ENCODE measurements around the gene PACSIN1.

Gene PACSIN1

DNA sequence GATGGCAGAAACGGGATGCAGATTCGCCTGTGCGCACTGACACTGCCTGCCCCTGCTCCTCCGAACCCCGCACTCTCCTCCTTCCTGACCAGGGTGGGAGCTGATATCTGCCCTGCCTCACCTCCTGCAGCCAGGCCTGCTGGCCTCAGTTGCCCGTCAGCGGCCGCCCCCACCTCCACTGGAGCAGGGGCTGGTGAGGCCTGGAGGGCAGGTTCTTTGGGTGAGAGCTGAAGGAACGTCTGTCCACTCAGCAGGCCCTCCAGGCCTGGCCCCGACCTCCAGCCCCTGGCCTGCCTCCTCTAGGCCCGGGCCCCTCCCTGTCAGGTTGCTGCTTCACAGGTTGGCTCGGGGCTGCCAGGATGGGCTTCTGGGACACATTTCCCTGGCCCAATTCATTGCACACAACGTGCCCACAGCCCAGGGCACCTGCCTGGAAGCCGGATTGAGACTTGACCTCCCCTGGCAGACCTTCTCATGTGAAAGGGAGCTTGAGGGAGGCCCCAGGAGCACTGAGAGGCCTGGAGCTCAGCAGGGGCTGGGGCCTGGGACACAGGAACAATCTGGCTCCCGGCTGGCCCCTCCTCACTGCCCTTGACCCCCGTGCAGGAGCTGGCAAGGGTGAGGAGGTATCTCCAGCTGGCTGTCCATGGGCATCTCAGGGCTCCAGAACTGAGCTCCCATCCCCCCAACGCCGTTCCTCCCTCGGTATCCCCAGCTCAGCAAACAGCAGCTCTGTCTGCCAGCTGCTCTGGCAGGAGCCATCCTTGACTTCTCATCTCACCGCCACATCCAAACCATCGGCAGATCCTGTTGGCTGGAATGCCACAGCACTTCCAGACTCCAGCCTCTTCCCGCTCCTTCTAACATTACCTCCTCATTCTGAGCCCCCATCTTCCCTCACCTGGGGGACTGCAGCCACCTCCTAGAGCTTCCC, 50.8 kb downstream of the PACSIN1 start:
- DNase-seq = no peak

DNA sequence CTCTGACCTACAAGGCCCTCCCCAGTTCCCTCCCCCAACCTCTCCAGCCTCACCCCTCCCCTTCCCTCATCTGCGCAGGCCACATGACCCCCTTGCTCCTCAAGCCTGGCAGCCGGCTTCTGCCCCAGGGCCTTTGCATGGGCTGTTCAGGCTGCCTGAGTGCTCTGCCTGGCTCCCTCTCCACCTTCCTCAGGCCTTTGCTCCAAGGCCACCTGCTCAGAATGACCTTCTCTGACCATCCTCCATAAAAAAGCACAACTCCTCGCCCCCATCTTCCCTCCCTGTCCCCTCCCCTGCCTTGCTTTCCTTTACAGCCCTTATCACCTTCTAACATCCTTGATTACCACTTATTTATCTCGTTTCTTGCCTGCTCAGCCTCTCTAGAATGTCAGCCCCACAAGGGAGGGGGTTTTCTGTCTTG, 51.6 kb downstream of the PACSIN1 start:
- DNase-seq = no peak

DNA sequence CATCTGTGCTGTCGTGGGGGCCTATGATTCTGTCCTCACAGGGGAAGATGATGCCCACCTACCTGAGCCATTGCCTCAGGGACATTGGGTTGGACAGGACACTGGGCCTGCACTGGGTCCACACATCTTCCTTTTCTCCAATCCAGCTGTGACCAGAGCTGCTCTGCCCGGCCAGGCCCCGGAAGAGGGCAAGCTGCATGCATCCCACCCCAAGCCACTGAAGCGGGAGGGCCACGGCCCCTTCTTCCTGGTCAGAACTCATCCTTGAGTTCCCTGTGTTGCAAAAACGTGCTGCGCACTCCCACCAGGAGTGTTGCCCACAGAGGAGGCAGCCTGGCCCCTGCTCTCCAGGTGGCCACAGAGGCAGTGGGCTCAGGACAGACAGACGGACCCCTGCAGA, 52.1 kb downstream of the PACSIN1 start:
- DNase-seq = no peak

GRCh38 chr6:34518669-34519365, 52.9 kb downstream of the PACSIN1 start:
- no peak for DNase-seq

- no peak for DNase-seq
Measured at GRCh38 chr6:34519971-34520644, 54.2 kb downstream of the PACSIN1 start.

- no peak for DNase-seq
Measured at GRCh38 chr6:34520645-34521462, 55.0 kb downstream of the PACSIN1 start.

- no peak for DNase-seq
Measured at GRCh38 chr6:34521463-34522285, 55.8 kb downstream of the PACSIN1 start.

GRCh38 chr6:34522761-34523160, 56.9 kb downstream of the PACSIN1 start:
- no peak for DNase-seq

- DNase-seq = no peak
Measured at GRCh38 chr6:34523441-34524206, 57.7 kb downstream of the PACSIN1 start.

DNA sequence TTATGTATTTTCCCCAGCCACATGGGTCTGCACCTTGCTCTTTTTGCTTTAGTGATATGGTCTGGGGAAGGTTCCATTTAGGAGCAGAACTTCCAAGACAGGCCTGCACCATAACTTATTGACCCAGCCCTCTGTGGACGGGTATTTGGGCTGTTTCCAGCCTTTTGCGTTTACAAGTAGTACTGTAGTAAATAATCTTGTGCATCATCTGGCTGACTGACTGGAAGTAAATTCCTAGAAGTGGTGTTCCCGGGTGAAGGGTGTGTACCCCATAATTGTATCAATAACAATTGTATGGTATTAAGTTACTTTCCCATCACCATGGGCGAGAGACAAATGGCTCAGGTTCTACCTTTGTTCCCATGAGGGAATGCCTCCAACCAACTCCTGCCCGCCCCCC, 58.6 kb downstream of the PACSIN1 start:
- no peak for DNase-seq

DNA sequence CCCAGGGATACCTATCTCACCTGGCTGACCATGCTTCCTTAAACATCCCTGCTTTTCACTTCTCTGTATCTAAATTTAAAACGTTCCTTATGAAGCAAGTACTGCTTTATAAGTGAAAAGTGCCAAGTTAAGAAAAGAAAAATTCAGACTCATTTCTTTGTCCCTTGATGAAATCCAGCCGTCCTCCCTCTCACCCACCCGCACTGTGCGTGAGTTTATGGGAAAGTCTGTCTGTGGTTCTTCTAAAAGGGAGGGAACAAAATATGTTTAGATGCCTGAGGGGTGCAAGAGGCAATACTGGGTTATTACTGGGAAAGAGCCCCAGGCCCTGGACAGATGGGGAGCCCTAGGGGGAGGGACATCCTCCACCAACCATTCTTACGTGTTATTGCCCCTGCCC, 59.1 kb downstream of the PACSIN1 start:
- no peak for DNase-seq

DNA sequence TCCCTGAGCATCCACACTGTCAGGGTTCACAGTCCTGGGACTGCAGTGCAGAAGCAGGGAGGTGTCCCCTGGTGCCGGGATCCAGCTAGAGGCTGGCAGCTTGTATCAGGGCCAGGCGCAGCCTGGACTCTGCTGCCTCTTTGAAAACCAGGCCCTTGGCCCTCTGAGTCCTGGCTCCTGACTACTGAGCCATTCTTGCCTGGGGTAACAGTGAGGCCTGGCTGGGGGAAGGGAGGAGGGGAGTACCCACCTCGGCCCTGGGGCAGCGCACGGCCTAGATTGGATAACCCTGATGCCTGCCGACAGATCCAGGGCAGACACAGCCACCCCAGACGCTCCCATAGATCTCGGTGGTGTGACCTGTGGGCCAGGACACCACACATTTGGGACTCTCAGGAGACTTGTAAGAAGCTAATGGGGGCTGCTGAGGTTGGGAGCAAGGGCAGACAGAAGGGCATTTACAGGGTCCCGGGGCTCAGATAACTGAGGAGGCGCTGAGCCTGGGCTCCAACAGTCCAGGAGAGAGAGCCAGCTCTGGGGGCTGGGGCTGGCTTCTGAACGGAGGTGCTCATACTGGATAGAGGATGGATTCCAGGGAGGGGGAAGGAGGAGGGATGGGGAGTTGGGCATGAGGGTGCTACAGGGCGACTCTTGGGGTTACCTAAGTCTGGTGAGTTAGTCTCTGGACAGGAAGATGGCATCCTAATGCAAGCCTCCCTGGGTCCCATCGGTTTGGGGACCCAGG, 59.7 kb downstream of the PACSIN1 start:
- DNase-seq = no peak

DNA sequence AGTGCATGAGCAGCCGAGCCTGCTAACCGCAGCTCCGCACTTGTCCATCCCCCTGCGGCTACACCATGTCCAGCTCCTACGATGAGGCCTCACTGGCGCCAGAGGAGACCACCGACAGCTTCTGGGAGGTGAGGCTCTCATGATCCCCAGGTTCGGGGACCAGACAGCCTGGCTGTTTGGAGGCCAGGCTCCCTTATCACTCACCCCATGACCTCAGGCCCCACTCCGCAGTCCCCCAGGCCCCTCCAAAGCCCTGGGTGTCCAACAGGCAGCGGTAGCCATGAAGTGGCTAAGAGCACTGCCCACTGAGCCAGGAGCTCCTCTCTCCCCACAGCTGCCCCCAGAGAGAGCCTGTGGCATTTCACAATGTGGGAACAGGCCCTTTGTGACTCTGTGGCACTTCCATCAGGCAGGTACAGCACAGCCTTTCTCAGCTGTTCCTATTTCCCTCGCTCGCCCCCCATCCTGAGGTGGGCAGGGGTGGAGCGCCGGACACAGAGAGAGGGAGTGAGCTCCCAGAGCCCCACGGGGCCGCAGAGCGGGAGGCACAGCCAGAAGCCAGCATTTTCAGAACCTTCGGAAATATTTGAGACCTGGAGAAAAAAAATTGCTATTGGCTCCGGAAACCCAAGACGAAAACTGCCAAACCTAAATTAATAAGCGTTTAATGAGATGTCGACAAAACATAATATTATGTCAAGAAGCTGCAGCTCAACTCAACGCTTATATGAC, 60.5 kb downstream of the PACSIN1 start:
- DNase-seq = no peak

DNA sequence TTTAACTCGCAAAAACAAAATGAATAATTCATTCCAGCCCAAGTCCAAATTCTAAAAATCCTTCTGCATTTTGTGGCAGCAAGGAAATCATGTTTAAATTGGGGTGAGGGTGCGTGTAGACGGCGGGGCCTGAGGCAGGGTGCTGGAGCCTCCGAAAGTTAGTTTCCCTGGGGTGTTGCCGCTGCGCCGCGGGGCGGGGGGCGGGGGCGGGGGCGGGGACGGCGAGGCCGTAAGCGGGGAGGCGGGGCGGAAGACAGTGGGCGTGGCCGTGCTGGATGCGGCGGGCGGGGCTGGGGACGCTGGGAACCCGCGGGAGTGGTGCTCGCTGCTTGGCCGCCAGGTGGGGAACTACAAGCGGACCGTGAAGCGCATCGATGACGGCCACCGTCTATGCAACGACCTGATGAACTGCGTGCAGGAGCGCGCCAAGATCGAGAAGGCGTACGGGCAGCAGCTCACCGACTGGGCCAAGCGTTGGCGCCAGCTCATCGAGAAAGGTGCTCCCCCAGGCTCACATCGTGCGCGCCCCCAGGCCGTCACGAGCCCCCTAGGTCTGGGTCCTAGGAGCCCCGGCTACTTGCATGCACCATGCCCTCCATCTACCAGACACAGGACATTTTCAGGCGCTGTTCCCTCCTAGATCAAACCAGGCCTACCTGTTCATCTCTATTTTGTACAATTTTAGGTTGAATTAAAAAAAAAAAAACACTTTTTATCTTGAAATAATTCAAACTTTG, 61.3 kb downstream of the PACSIN1 start:
- peak; percentile 91 for DNase-seq

- DNase-seq = peak; percentile 10
Measured at GRCh38 chr6:34527751-34528670, 62.1 kb downstream of the PACSIN1 start.

GRCh38 chr6:34528996-34529664, 63.3 kb downstream of the PACSIN1 start:
- no peak for DNase-seq
